ENCODE measurements around the gene UPK1B.
A peak's percentile ranks its signal among the peaks of the same experiment; 100 is the strongest.

The UPK1B gene

GRCh38 chr3:119176778-119177177 is 3.4 kb downstream of the UPK1B start:
- DNase-seq (ENCODE audit: low read depth): no peak

- no peak for DNase-seq (ENCODE audit: low read depth)
These were observed 3.9 kb downstream of the UPK1B start for GRCh38 chr3:119177321-119177720.

- DNase-seq (ENCODE audit: low read depth): peak; percentile 52
These were observed 8.4 kb downstream of the UPK1B start for GRCh38 chr3:119181765-119182164.

- DNase-seq (ENCODE audit: low read depth): no peak
These were observed 10.7 kb downstream of the UPK1B start for GRCh38 chr3:119184111-119184510.

- peak; percentile 95 for DNase-seq (ENCODE audit: low read depth)
These were observed 11.6 kb downstream of the UPK1B start for GRCh38 chr3:119184796-119185570.

- no peak for DNase-seq (ENCODE audit: low read depth)
These were observed 13.9 kb downstream of the UPK1B start for GRCh38 chr3:119187266-119187665.

GRCh38 chr3:119191800-119192199 is 18.4 kb downstream of the UPK1B start:
- peak; percentile 12 for DNase-seq (ENCODE audit: low read depth)

GRCh38 chr3:119194237-119195150 is 21.1 kb downstream of the UPK1B start:
- peak; percentile 73 for DNase-seq (ENCODE audit: low read depth)

- no peak for DNase-seq (ENCODE audit: low read depth)
These were observed 21.7 kb downstream of the UPK1B start for GRCh38 chr3:119195151-119195476.

- peak; percentile 60 for DNase-seq (ENCODE audit: low read depth)
These were observed 22.5 kb downstream of the UPK1B start for GRCh38 chr3:119195911-119196310.

GRCh38 chr3:119205209-119205608 is 31.8 kb downstream of the UPK1B start:
- no peak for DNase-seq (ENCODE audit: low read depth)

- no peak for DNase-seq (ENCODE audit: low read depth)
These were observed 32.3 kb downstream of the UPK1B start for GRCh38 chr3:119205685-119206084.

- no peak for DNase-seq (ENCODE audit: low read depth)
These were observed 33.5 kb downstream of the UPK1B start for GRCh38 chr3:119206611-119207511.

GRCh38 chr3:119207512-119207875 is 34.1 kb downstream of the UPK1B start:
- DNase-seq (ENCODE audit: low read depth): no peak

- DNase-seq (ENCODE audit: low read depth): no peak
These were observed 37.8 kb downstream of the UPK1B start for GRCh38 chr3:119211193-119211592.

GRCh38 chr3:119211803-119212202 is 38.4 kb downstream of the UPK1B start:
- no peak for DNase-seq (ENCODE audit: low read depth)

GRCh38 chr3:119219069-119219468 is 45.7 kb downstream of the UPK1B start:
- DNase-seq (ENCODE audit: low read depth): no peak

GRCh38 chr3:119220198-119220597 is 46.8 kb downstream of the UPK1B start:
- no peak for DNase-seq (ENCODE audit: low read depth)

GRCh38 chr3:119220970-119221667 is 47.7 kb downstream of the UPK1B start:
- DNase-seq (ENCODE audit: low read depth): no peak

GRCh38 chr3:119221779-119222320 is 48.5 kb downstream of the UPK1B start:
- peak; percentile 50 for DNase-seq (ENCODE audit: low read depth)

GRCh38 chr3:119222391-119222790 is 49.0 kb downstream of the UPK1B start:
- no peak for DNase-seq (ENCODE audit: low read depth)
